Choroid plexus epithelial cell (primary cell): ENCODE measurements around the gene MAPK6.

ENCODE experiments used
- DNase-seq: peaks from one replicate; pipeline ENCODE4 v3.0.0-alpha.2; 2010; ENCODE audit warnings: low read depth
- H3K4me3 ChIP-seq: 2 replicates; pipeline ENCODE4 v1.5.1; 2011; ENCODE audit warnings: low read depth, mild to moderate bottlenecking, control low read depth, low read length, moderate library complexity
- TF ChIP-seq, protein P1 (sequence below): conservative IDR thresholded peaks from 2 replicates; pipeline ENCODE4 v1.5.1; 2011; ENCODE audit warnings: low read depth, mild to moderate bottlenecking, control low read depth, inconsistent platforms, low read length, moderate library complexity

Gene MAPK6

DNA sequence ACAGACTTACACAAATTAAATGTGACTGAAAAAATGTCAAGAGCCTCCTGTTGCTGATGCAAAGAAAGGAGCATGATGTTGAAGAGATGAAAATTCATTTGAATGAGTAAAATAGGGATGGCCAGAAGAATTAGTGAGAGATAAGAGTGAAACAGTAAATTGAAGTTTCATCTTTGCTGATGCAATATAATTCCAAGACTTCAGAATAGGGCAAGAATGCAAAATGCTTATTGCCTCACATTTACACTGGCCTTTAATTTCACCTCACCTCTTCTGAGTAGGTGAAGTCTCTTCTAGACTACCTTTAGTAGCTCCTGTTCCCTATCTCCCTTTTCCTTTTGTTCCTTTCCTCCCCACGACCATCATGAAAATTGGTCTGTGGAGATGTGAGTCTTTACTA is 15.3 kb upstream of the MAPK6 start:
- TF ChIP-seq, protein P1, sequence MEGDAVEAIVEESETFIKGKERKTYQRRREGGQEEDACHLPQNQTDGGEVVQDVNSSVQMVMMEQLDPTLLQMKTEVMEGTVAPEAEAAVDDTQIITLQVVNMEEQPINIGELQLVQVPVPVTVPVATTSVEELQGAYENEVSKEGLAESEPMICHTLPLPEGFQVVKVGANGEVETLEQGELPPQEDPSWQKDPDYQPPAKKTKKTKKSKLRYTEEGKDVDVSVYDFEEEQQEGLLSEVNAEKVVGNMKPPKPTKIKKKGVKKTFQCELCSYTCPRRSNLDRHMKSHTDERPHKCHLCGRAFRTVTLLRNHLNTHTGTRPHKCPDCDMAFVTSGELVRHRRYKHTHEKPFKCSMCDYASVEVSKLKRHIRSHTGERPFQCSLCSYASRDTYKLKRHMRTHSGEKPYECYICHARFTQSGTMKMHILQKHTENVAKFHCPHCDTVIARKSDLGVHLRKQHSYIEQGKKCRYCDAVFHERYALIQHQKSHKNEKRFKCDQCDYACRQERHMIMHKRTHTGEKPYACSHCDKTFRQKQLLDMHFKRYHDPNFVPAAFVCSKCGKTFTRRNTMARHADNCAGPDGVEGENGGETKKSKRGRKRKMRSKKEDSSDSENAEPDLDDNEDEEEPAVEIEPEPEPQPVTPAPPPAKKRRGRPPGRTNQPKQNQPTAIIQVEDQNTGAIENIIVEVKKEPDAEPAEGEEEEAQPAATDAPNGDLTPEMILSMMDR = no peak
- no peak overlapping the region for H3K4me3 ChIP-seq

DNA sequence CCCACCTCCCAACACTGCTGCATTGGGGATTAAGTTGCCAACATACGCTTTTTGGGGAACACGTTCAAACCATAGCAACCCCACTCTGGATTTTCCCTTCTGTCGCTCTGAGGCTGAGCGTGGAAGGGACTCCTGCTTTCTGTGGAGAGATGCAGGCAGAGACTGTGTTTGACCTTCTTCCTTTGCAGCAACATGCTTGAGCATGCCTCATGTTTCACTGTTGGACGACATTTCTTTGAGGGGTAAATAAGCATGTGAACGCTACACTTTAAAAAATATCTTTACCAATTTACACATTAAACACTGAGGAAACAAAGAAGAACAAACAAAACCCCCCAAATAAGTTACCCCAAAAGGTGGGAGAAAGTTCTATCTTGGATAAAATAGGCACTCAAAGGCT is 14.2 kb upstream of the MAPK6 start:
- no peak for DNase-seq
- TF ChIP-seq, protein P1 = no peak
- no peak overlapping the region for H3K4me3 ChIP-seq

More for the DNA sequence above, 15.3 kb upstream of the MAPK6 start:
- DNase-seq = no peak

DNA sequence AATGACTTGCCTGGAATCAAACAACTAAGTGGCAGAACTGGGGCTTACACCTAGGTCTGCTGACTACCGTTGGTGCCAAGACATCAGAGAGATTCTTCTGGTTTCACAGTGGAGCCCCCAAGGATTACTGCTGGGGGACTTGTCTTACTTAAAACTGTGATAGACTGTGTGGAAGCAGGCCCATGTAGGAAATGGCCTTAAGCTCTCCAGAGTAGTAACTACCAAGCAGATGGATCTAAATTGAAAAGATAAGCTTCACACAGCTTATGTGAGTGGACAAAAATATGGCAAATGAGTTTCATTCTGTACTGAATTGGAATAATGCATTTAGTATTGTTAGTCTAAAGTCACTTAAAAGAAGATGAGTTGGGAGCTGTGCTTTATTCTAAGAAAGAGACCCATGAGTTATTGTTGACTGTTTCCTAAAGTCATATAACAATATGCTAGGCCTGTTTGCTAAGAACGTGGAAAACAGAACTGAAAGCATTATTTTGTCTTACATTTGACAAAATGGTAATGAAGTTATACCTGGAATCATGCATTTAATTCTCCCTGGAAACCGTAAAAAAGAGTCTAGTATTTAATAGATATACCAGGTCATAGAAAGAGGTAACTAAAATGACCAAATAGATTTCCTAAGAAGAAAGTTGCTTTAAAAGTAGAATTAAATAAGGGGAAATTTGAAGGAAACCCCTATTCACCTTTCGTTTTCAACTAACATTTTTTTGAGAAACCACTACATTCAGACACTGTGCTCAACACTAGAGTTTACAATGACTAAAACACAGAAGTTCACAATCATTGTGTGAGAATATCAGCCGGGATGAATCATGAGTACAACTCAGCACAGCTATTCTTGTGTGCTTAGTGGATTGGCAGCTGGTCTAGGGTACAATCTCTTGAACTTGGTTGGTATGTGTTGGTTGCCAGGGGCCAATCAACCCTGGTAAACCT is 13.0 kb upstream of the MAPK6 start:
- peak; percentile 72 for DNase-seq
- H3K4me3 ChIP-seq = no peak overlapping the region
- TF ChIP-seq, protein P1 = no peak

DNA sequence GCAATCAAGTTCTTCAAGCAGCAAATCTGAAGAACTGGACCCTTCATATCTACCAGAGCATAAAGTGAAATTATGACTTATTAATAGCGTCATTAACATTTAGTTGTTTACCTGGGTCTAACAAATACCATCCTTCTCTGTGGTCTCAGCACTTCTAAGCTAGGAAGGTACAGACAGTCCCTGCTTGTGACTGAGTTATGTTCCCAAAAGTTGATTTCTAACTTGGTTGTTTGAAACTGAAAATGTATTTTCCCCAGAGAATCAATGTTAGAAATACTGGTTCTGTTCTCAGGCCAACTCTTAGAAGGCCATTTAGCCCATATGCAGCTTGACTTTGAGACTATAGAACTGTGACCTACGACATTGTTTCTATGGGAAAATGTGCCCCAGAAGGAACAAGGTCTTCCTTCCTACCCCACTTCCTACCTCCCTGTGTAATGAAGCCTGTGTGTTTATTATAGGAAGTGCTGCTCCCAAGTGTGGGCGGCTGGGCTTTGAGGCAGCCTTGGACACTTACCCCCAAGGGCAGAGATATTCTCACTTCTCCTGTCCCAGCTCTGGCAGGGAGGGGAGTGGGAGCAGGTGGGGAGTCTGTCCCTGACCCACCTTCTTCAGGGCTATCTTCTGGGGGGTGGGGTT is 12.2 kb upstream of the MAPK6 start:
- TF ChIP-seq, protein P1 = no peak
- no peak for DNase-seq

DNA sequence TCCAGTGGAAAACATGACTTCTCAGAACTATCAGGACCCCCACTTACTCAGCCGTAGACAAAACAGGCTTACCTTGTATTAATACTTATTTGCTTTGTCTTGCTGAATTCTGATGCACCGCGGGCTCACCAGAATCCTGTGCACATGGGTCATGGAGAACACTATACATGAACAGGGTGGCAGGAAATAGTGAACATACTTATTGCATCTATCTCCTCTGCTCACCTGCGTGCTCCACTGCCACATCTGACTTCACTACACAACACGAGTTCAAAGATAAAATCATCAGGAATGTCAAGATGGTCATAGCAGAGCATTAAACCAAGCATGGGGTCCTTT is 10.7 kb upstream of the MAPK6 start:
- no peak overlapping the region for H3K4me3 ChIP-seq
- TF ChIP-seq, protein P1 = no peak
- no peak for DNase-seq

More for the DNA sequence above, 12.2 kb upstream of the MAPK6 start:
- H3K4me3 ChIP-seq = no peak overlapping the region

DNA sequence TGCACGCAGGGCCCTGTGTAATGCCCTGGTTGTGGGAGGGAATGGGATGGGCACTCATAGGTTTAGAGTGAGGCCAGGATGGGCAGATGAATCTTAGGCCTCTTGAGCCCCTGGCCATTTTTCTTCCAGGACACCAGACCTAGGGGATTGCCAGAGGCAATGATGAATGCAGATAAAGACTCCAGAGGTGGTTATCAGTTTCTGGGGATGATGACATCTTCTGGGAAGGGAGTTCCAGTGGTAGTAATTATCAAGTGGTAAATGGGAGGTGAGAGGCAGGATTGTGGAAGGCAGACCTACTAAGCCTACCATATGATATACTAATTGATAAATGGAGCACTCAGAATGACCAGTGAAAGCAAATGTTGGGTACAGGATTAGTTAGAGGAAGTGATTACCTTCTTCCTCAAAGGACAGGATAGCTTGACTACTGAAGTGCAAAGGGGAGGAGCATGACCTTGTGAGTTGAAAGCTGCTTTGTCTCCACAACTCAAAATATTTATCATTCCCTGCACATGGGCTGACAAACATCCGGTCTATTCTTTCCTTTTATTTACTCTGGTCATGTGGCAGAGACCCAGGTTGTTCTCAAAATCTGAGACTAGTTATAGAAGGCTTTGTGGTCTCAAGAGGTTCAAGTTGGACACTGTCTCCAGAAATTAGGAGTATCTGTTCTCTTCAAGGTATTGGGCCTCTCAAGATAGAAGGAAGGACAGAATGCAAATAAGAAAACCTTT is 10.2 kb upstream of the MAPK6 start:
- DNase-seq = no peak
- TF ChIP-seq, protein P1 = no peak
- no peak overlapping the region for H3K4me3 ChIP-seq
